Neural cell (in vitro differentiated cells): ENCODE data around the gene SRGAP3. TPM values are rescaled to one million over a fixed set of nuclear protein-coding genes. Genes with fewer than 3 reads are reported as not detected.

Experiments
- H2AFZ ChIP-seq: fragments of 200-600, 300-800 bp; sonication (generic), shearing (Covaris generic); 2 replicates; pipeline ENCODE4 v1.6.0; 2014; ENCODE audit warnings: low read depth, mild to moderate bottlenecking, antibody characterized with exemption, low read length, moderate library complexity
- H3F3A ChIP-seq: fragments of 200-600 bp; shearing (Covaris generic); 2 replicates; pipeline ENCODE4 v1.6.1; 2016; ENCODE audit warnings: mild to moderate bottlenecking, moderate library complexity, mixed read lengths, antibody characterized with exemption, low read length; ENCODE audit not compliant: insufficient read depth, poor library complexity, severe bottlenecking
- H3K27ac ChIP-seq: fragments of 200-600, 300-800 bp; sonication (generic), shearing (Covaris generic); 2 replicates; pipeline ENCODE4 v1.5.1; 2014; ENCODE audit warnings: mild to moderate bottlenecking, low read length, moderate library complexity
- H3K27me3 ChIP-seq: fragments of 300-800, 200-600 bp; sonication (generic), shearing (Covaris generic); 2 replicates; pipeline ENCODE4 v1.6.0; 2014; ENCODE audit warnings: mild to moderate bottlenecking, low read depth, low read length, moderate library complexity; ENCODE audit not compliant: insufficient read depth
- H3K36me3 ChIP-seq: fragments of 300-800, 200-600 bp; sonication (generic), shearing (Covaris generic); 2 replicates; pipeline ENCODE4 v1.5.1; 2014; ENCODE audit warnings: mild to moderate bottlenecking, antibody characterized with exemption, low read length, moderate library complexity; ENCODE audit not compliant: insufficient read depth
- H3K4me2 ChIP-seq: fragments of 300-800, 200-600 bp; sonication (generic), shearing (Covaris generic); 2 replicates; pipeline ENCODE4 v1.6.0; 2014; ENCODE audit warnings: mild to moderate bottlenecking, low read length
- H3K4me3 ChIP-seq: fragments of 300-800, 200-600 bp; sonication (generic), shearing (Covaris generic); 2 replicates; pipeline ENCODE4 v1.5.1; 2014; ENCODE audit warnings: mild to moderate bottlenecking, low read length, moderate library complexity
- H3K79me2 ChIP-seq: fragments of 200-600 bp; shearing (Covaris generic); replicated peaks from 2 replicates; pipeline ENCODE4 v1.6.0; 2014; ENCODE audit warnings: mild to moderate bottlenecking, low read length, moderate library complexity; ENCODE audit not compliant: insufficient read depth
- H3K9ac ChIP-seq: fragments of 300-800, 200-600 bp; sonication (generic), shearing (Covaris generic); 2 replicates; pipeline ENCODE4 v1.6.1; 2016; ENCODE audit warnings: mild to moderate bottlenecking, low read length, mixed read lengths
- H3K9me2 ChIP-seq: fragments of 200-600 bp; shearing (Covaris generic); 2 replicates; pipeline ENCODE4 v1.6.1; 2016; ENCODE audit warnings: mild to moderate bottlenecking, low read length, mixed read lengths; ENCODE audit not compliant: insufficient read depth
- H3K9me3 ChIP-seq: fragments of 200-600, 300-800 bp; sonication (generic), shearing (Covaris generic); 2 replicates; pipeline ENCODE4 v1.6.1; 2016; ENCODE audit warnings: mild to moderate bottlenecking, mixed run types, low read length, moderate library complexity, mixed read lengths
- H4K20me1 ChIP-seq: fragments of 200-600 bp; shearing (Covaris generic); 2 replicates; pipeline ENCODE4 v1.6.1; 2016; ENCODE audit warnings: mild to moderate bottlenecking, mixed run types; ENCODE audit not compliant: insufficient read depth
- CTCF ChIP-seq: fragments of 450-650 bp; IDR thresholded peaks from 2 replicates; pipeline ENCODE4 v1.5.1; 2014; ENCODE audit warnings: antibody characterized with exemption, mild to moderate bottlenecking, moderate library complexity; ENCODE audit not compliant: poor library complexity, severe bottlenecking
- EP300 ChIP-seq: fragments of 450-650 bp; conservative IDR thresholded peaks from 2 replicates; pipeline ENCODE4 v1.6.1; 2014; ENCODE audit warnings: antibody characterized with exemption, mild to moderate bottlenecking, moderate library complexity; ENCODE audit not compliant: poor library complexity, severe bottlenecking
- EZH2 ChIP-seq: fragments of 200-600, 300-800 bp; shearing (Covaris generic), sonication (generic); IDR thresholded peaks from 2 replicates; pipeline ENCODE4 v1.6.1; 2014; ENCODE audit warnings: antibody characterized with exemption, low read length, borderline replicate concordance, mild to moderate bottlenecking; ENCODE audit not compliant: insufficient read depth, poor library complexity, severe bottlenecking
- MXI1 ChIP-seq: fragments of 450-650 bp; conservative IDR thresholded peaks from 2 replicates; pipeline ENCODE4 v1.6.1; 2014; ENCODE audit warnings: antibody characterized with exemption, mild to moderate bottlenecking; ENCODE audit not compliant: poor library complexity, severe bottlenecking
- POLR2AphosphoS5 ChIP-seq: IDR thresholded peaks from 2 replicates; pipeline ENCODE4 v1.6.1; 2012
- RAD21 ChIP-seq: fragments of 450-650 bp; conservative IDR thresholded peaks from 2 replicates; pipeline ENCODE4 v1.6.1; 2014; ENCODE audit warnings: antibody characterized with exemption, mild to moderate bottlenecking, moderate library complexity
- REST ChIP-seq: IDR thresholded peaks from 2 replicates; pipeline ENCODE4 v1.6.1; 2012; ENCODE audit warnings: borderline replicate concordance
- SMC3 ChIP-seq: fragments of 450-650 bp; conservative IDR thresholded peaks from 2 replicates; pipeline ENCODE4 v1.6.1; 2014; ENCODE audit warnings: antibody characterized with exemption, mild to moderate bottlenecking, moderate library complexity; ENCODE audit not compliant: poor library complexity
- TAF1 ChIP-seq: IDR thresholded peaks from 2 replicates; pipeline ENCODE4 v1.6.1; 2012; ENCODE audit warnings: low read depth
- polyA plus RNA-seq: library from polyadenylated mRNA; depleted of rRNA; stranded (reverse); fragments of >200 nt; gene quantifications from 2 replicates; pipeline ENCODE4 v1.2.3, GENCODE V29; 2014

Gene SRGAP3
- polyA plus RNA-seq, 1 donor from 2014 or later = 31.5 TPM

- no peak overlapping the region for H3K9ac ChIP-seq
- H3K79me2 ChIP-seq = no peaks in the 10 kb centered on the region
- no peaks in the 10 kb centered on the region for H4K20me1 ChIP-seq
- no peak overlapping the region for H2AFZ ChIP-seq
- H3K27me3 ChIP-seq = no peaks in the 10 kb centered on the region
- no peaks in the 10 kb centered on the region for H3K36me3 ChIP-seq
- no peak overlapping the region for H3K27ac ChIP-seq
- TF ChIP-seq CTCF (no peak), MXI1 (no peak), TAF1 (no peak), EZH2 (no peak), EP300 (no peak), REST (no peak), RAD21 (no peak), SMC3 (no peak), POLR2AphosphoS5 (no peak)
- no peaks in the 10 kb centered on the region for H3K9me2 ChIP-seq
- H3K9me3 ChIP-seq = no peaks in the 10 kb centered on the region
- no peaks in the 10 kb centered on the region for H3F3A ChIP-seq
- no peak overlapping the region for H3K4me3 ChIP-seq
- no peak overlapping the region for H3K4me2 ChIP-seq
Measured at GRCh38 chr3:8968375-8968882, 281.0 kb downstream of the SRGAP3 start.

- Histone ChIP-seq H3K9me3 (no peaks in the 10 kb centered on the region), H3K4me2 (no peak overlapping the region), H3K9ac (no peak overlapping the region), H3K36me3 (no peaks in the 10 kb centered on the region), H2AFZ (no peak overlapping the region), H3F3A (no peaks in the 10 kb centered on the region), H4K20me1 (no peaks in the 10 kb centered on the region), H3K27me3 (no peaks in the 10 kb centered on the region), H3K27ac (no peak overlapping the region), H3K4me3 (no peak overlapping the region), H3K79me2 (peaks cover 5% of the 10 kb centered on the region), H3K9me2 (no peaks in the 10 kb centered on the region)
- no peak for TF ChIP-seq EZH2
- TF ChIP-seq MXI1 = no peak
- no peak for TF ChIP-seq EP300
- TF ChIP-seq POLR2AphosphoS5 = no peak
- TF ChIP-seq REST = no peak
- no peak for TF ChIP-seq RAD21
Measured at GRCh38 chr3:8967553-8967952, 281.9 kb downstream of the SRGAP3 start.
